ENCODE data around the gene PGGHG.
"Not testable (repeated sequence)": the region's sequence is repeated elsewhere in the genome, so short reads cannot be mapped to it uniquely, and the experiment has no call there.

- TF ChIP-seq CTCF, POLR2A (IDR thresholded peaks at IDR 0.05): not testable (repeated sequence)
These were observed 22.3 kb downstream of the PGGHG start for GRCh38 chr11:311013-311748.

All from right lobe of liver (tissue), 4 donors.